ENCODE results near the gene MSMB.

- no peak for TF ChIP-seq POLR2A (IDR thresholded peaks at IDR 0.05)
- TF ChIP-seq CTCF (IDR thresholded peaks at IDR 0.05), result no peak
Observed at GRCh38 chr10:46035923-46036849, 9.9 kb downstream of the MSMB start.
